Measurements from ENCODE around the gene WWTR1.
A peak's percentile ranks its signal among the peaks of the same experiment; 100 is the strongest.

Gene WWTR1

DNA sequence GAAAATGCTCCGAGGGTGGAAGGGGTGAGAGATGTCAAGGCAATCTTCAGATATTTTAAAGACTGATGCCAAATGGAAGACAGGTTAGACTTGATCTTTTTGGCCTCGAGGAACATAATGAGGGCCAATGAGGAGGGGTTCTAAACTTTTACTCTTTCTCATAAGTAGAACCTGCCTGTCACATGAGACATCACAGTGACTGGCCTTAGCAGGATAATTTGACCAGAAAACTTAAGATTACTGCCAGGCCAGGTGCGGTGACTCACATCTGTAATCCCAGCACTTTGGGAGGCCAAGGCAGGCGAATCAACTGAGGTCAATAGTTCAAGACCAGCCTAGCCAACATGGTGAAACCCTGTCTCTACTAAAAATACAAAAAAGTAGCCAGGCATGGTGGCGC is 171.1 kb downstream of the WWTR1 start:
- Histone ChIP-seq H3K27me3 (replicated peaks; ENCODE audit: control insufficient read depth, insufficient read depth, low read length) (no peaks in the 10 kb centered on the region), H3K36me3 (ENCODE audit: control insufficient read depth, insufficient read depth, low read length, severe bottlenecking) (no peaks in the 10 kb centered on the region), H3K9me3 (ENCODE audit: control insufficient read depth, low read length) (no peaks in the 10 kb centered on the region), H3K4me3 (ENCODE audit: low read length) (no peak overlapping the region), H3K4me1 (ENCODE audit: control insufficient read depth, insufficient read depth, low read length) (peaks cover 18% of the 10 kb centered on the region), H3K9ac (ENCODE audit: low read length) (no peak overlapping the region)
- no peak for DNase-seq (ENCODE audit: low read depth)

DNA sequence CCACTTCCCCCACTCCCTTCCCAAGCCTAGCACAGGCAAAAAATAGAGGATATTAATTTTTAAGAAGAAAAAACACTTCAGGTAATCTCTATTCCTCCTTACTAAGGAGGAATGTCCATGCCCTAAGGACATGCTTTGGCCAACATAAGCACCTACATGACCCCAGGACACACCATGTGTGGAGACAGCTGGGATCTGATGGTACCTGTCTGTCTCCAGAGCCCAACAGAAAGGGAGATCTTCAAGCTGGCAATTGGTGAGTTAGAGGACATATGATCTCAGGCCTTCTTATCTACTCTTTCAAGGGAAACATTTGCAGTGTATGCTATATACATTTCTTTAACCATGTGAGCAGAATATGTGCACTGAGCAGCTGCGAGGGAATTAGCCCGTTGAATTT is 176.3 kb downstream of the WWTR1 start:
- Histone ChIP-seq H3K9ac (ENCODE audit: low read length) (no peak overlapping the region), H3K4me1 (ENCODE audit: control insufficient read depth, insufficient read depth, low read length) (peaks cover 10% of the 10 kb centered on the region), H3K4me3 (ENCODE audit: low read length) (no peak overlapping the region), H3K9me3 (ENCODE audit: control insufficient read depth, low read length) (no peaks in the 10 kb centered on the region), H3K36me3 (ENCODE audit: control insufficient read depth, insufficient read depth, low read length, severe bottlenecking) (no peaks in the 10 kb centered on the region), H3K27me3 (replicated peaks; ENCODE audit: control insufficient read depth, insufficient read depth, low read length) (no peaks in the 10 kb centered on the region)
- no peak for DNase-seq (ENCODE audit: low read depth)

DNA sequence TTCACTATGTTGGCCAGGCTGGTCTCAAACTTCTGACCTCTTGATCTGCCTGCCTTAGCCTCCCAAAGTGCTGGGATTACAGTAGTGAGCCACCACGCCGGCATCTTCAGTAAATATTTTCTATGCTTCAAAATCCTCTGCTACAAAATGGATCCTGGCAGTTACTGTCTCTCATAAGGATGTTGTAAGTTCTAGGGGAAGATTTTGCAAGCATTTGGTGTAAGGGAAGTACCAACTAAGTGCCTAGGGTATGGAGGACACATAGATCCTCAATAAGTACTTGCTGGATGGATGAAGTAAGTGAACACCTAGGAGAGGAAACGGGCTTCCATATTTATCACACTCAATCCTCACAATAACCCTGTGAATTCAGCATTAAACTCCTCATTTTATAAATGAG is 176.8 kb downstream of the WWTR1 start:
- Histone ChIP-seq H3K4me3 (ENCODE audit: low read length) (no peak overlapping the region), H3K4me1 (ENCODE audit: control insufficient read depth, insufficient read depth, low read length) (peaks cover 10% of the 10 kb centered on the region), H3K27me3 (replicated peaks; ENCODE audit: control insufficient read depth, insufficient read depth, low read length) (no peaks in the 10 kb centered on the region), H3K9ac (ENCODE audit: low read length) (no peak overlapping the region), H3K9me3 (ENCODE audit: control insufficient read depth, low read length) (no peaks in the 10 kb centered on the region), H3K36me3 (ENCODE audit: control insufficient read depth, insufficient read depth, low read length, severe bottlenecking) (no peaks in the 10 kb centered on the region)
- no peak for DNase-seq (ENCODE audit: low read depth)

GRCh38 chr3:149480326-149481017 is 177.4 kb downstream of the WWTR1 start:
- no peaks in the 10 kb centered on the region for H3K9me3 ChIP-seq (ENCODE audit: control insufficient read depth, low read length)
- DNase-seq (ENCODE audit: low read depth) = peak; percentile 88
- peaks cover 10% of the 10 kb centered on the region for H3K4me1 ChIP-seq (ENCODE audit: control insufficient read depth, insufficient read depth, low read length)
- no peaks in the 10 kb centered on the region for H3K27me3 ChIP-seq (replicated peaks; ENCODE audit: control insufficient read depth, insufficient read depth, low read length)
- no peak overlapping the region for H3K9ac ChIP-seq (ENCODE audit: low read length)
- no peaks in the 10 kb centered on the region for H3K36me3 ChIP-seq (ENCODE audit: control insufficient read depth, insufficient read depth, low read length, severe bottlenecking)
- no peak overlapping the region for H3K4me3 ChIP-seq (ENCODE audit: low read length)

- no peak for DNase-seq (ENCODE audit: low read depth)
- Histone ChIP-seq H3K4me3 (ENCODE audit: low read length) (no peak overlapping the region), H3K27me3 (replicated peaks; ENCODE audit: control insufficient read depth, insufficient read depth, low read length) (no peaks in the 10 kb centered on the region), H3K9me3 (ENCODE audit: control insufficient read depth, low read length) (no peaks in the 10 kb centered on the region), H3K36me3 (ENCODE audit: control insufficient read depth, insufficient read depth, low read length, severe bottlenecking) (no peaks in the 10 kb centered on the region), H3K4me1 (ENCODE audit: control insufficient read depth, insufficient read depth, low read length) (peaks cover 7% of the 10 kb centered on the region), H3K9ac (ENCODE audit: low read length) (peak overlapping the region; percentile 21)
These were observed 178.1 kb downstream of the WWTR1 start for GRCh38 chr3:149479621-149480325.

GRCh38 chr3:149476225-149476624 is 181.6 kb downstream of the WWTR1 start:
- Histone ChIP-seq H3K4me1 (ENCODE audit: control insufficient read depth, insufficient read depth, low read length) (peaks cover 38% of the 10 kb centered on the region), H3K36me3 (ENCODE audit: control insufficient read depth, insufficient read depth, low read length, severe bottlenecking) (no peaks in the 10 kb centered on the region), H3K9me3 (ENCODE audit: control insufficient read depth, low read length) (no peaks in the 10 kb centered on the region), H3K9ac (ENCODE audit: low read length) (no peak overlapping the region), H3K27me3 (replicated peaks; ENCODE audit: control insufficient read depth, insufficient read depth, low read length) (no peaks in the 10 kb centered on the region), H3K4me3 (ENCODE audit: low read length) (no peak overlapping the region)
- no peak for DNase-seq (ENCODE audit: low read depth)

- Histone ChIP-seq H3K9ac (ENCODE audit: low read length) (no peak overlapping the region), H3K36me3 (ENCODE audit: control insufficient read depth, insufficient read depth, low read length, severe bottlenecking) (no peaks in the 10 kb centered on the region), H3K4me3 (ENCODE audit: low read length) (no peak overlapping the region), H3K4me1 (ENCODE audit: control insufficient read depth, insufficient read depth, low read length) (peaks cover 40% of the 10 kb centered on the region), H3K9me3 (ENCODE audit: control insufficient read depth, low read length) (no peaks in the 10 kb centered on the region), H3K27me3 (replicated peaks; ENCODE audit: control insufficient read depth, insufficient read depth, low read length) (no peaks in the 10 kb centered on the region)
- DNase-seq (ENCODE audit: low read depth) = peak; percentile 24
These were observed 182.3 kb downstream of the WWTR1 start for GRCh38 chr3:149475451-149476060.

DNA sequence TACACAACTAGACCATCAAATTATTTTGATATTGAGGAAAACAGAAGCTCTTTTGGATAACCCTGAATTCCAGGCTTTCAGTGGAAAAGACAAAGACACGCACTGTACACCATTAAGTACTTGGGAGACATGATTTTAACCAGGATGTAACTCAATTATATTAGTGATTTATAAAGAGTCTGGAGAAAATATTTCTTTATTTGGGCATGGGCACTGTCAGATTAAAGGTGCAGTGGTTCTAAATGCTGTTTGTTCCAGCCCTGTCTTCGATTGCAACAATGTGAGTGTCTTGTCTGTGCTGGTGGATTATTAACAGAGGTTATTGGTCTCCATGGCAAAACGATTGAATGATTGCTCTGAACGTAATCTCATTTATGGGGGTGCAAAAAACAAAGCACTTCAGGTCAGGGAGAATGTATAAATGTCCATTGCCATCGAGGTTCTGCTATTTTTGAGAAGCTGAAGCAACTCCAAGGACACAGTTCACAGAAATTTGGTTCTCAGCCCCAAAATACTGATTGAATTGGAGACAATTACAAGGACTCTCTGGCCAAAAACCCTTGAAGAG is 183.5 kb downstream of the WWTR1 start, which contains the start of gene TM4SF4:
Gene TM4SF4 (plus strand): TSS at position 448 of the 568 bp plus-strand sequence. CDS start 181 bp downstream, outside the sequence.
- Histone ChIP-seq H3K27me3 (replicated peaks; ENCODE audit: control insufficient read depth, insufficient read depth, low read length) (no peaks in the 10 kb centered on the region), H3K9me3 (ENCODE audit: control insufficient read depth, low read length) (no peaks in the 10 kb centered on the region), H3K9ac (ENCODE audit: low read length) (no peak within 1 kb of the TSS), H3K4me3 (ENCODE audit: low read length) (no peak within 1 kb of the TSS), H3K36me3 (ENCODE audit: control insufficient read depth, insufficient read depth, low read length, severe bottlenecking) (no peaks in the 10 kb centered on the region), H3K4me1 (ENCODE audit: control insufficient read depth, insufficient read depth, low read length) (peaks cover 41% of the 10 kb centered on the region)
- DNase-seq (ENCODE audit: low read depth) = no peak

DNA sequence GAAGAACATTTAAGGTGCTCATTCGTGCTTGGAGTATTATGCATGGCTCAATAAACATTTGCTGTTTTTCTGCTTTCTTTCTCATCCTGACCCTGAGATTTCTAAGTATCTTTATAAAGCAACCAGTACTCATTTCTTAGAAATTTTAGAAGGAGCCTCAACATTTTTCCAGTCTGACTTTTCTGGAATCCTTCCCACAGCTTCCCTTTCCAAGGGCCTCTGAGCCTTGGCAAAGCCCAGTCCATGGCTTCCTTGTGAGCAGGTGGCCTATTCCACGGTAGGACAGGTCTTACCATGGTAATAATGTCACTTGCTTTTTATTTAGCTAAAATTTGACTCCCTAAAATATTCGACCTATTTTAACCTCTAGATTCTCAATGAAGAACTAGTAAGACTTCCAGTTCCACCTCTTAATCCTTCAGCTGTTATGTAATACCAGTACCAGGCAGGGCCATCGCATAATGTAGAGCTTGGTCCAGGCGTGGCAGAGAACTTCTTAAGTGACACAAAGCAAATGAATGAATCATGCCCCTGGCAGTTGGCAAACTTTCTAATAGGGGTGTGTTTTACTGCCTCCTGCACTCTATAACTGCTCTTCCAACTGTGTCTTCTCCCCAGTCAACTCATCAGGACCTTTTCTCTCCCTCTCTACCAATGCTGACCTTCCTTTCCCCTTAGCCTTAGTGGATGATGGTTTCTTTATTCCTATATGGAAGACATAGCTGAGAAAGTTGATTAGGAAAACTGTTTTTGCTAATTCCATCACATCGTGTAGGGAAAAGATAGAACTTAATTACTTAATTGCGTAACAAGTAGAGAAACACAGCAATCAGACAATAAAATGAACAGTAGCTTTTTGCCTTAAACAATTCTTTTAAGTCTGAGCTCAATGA is 184.2 kb downstream of the WWTR1 start:
- Histone ChIP-seq H3K36me3 (ENCODE audit: control insufficient read depth, insufficient read depth, low read length, severe bottlenecking) (no peaks in the 10 kb centered on the region), H3K4me1 (ENCODE audit: control insufficient read depth, insufficient read depth, low read length) (peaks cover 43% of the 10 kb centered on the region), H3K9ac (ENCODE audit: low read length) (no peak overlapping the region), H3K9me3 (ENCODE audit: control insufficient read depth, low read length) (no peaks in the 10 kb centered on the region), H3K4me3 (ENCODE audit: low read length) (no peak overlapping the region), H3K27me3 (replicated peaks; ENCODE audit: control insufficient read depth, insufficient read depth, low read length) (no peaks in the 10 kb centered on the region)
- DNase-seq (ENCODE audit: low read depth) = peak; percentile 79

DNA sequence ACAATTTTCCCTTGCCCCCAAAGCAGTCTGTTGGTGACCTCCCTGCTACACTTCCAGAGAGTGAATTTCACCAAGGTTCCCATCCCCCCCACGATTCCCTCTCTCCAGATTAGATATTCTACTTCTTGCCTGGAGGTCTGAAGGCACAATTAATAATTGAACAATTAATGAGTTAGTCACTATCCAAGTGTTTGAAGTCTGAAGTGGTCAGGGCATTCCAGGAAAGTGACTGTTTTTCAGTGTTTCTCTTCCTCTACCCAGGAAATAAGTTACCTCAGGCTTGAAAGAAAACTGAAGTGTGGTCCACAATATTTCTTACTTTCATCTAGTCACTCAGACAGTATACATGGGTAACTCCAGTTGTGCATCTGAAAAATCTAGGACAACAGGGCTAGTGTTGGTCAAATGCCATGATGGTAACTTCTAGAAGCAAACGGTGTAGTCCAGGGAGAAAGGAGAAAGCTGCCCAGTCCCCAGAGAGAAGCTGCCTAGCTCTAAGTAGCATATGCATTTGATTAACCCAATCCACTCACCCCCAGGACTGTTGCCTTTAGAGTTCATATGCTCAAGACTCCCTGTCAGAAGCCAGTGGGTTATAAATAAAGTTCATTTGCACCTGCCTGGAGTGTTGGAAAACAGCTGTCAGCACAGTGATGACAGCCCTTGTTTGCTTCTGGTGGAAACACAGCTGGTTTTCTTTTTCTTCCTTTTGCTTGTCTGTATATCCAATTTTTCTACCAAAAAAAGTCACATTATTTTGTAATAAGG is 185.6 kb downstream of the WWTR1 start:
- peak; percentile 54 for DNase-seq (ENCODE audit: low read depth)
- no peaks in the 10 kb centered on the region for H3K27me3 ChIP-seq (replicated peaks; ENCODE audit: control insufficient read depth, insufficient read depth, low read length)
- no peaks in the 10 kb centered on the region for H3K36me3 ChIP-seq (ENCODE audit: control insufficient read depth, insufficient read depth, low read length, severe bottlenecking)
- H3K9ac ChIP-seq (ENCODE audit: low read length) = no peak overlapping the region
- H3K4me3 ChIP-seq (ENCODE audit: low read length) = no peak overlapping the region
- no peaks in the 10 kb centered on the region for H3K9me3 ChIP-seq (ENCODE audit: control insufficient read depth, low read length)
- H3K4me1 ChIP-seq (ENCODE audit: control insufficient read depth, insufficient read depth, low read length) = peaks cover 56% of the 10 kb centered on the region

All from adipocyte (in vitro differentiated cells).